HG03060 (cell line): ENCODE results near the gene DNAJC22.
"Not testable (repeated sequence)": the region's sequence is repeated elsewhere in the genome, so short reads cannot be mapped to it uniquely, and the experiment has no call there.

ENCODE experiments used
- ATAC-seq: cut with Tn5 transposase; IDR thresholded peaks from one replicate; pipeline ENCODE4 v1.9.1; 2021; ENCODE audit warnings: low read depth, moderate number of reproducible peaks; ENCODE audit not compliant: unreplicated experiment

The DNAJC22 gene

DNA sequence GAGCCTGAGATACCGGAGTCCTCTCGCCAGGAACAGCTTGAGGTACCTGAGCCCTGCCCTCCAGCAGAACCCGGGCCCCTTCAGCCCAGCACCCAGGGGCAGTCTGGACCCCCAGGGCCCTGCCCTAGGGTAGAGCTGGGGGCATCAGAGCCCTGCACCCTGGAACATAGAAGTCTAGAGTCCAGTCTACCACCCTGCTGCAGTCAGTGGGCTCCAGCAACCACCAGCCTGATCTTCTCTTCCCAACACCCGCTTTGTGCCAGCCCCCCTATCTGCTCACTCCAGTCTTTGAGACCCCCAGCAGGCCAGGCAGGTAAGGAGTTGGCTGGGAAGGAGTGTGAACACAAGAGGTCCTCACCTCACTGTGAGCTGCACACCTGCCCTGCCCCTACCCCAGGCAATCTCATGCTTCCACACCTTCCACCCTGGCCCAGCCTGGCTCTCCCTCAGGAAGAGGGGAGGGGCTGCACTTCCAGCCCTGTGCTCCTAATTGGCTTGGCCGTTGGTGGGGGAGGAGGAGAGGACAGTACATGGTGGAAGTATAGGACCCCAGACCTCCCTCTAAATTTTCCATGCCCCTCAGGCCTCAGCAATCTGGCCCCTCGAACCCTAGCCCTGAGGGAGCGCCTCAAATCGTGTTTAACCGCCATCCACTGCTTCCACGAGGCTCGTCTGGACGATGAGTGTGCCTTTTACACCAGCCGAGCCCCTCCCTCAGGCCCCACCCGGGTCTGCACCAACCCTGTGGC is 15.9 kb upstream of the DNAJC22 start:
- no peak for ATAC-seq

DNA sequence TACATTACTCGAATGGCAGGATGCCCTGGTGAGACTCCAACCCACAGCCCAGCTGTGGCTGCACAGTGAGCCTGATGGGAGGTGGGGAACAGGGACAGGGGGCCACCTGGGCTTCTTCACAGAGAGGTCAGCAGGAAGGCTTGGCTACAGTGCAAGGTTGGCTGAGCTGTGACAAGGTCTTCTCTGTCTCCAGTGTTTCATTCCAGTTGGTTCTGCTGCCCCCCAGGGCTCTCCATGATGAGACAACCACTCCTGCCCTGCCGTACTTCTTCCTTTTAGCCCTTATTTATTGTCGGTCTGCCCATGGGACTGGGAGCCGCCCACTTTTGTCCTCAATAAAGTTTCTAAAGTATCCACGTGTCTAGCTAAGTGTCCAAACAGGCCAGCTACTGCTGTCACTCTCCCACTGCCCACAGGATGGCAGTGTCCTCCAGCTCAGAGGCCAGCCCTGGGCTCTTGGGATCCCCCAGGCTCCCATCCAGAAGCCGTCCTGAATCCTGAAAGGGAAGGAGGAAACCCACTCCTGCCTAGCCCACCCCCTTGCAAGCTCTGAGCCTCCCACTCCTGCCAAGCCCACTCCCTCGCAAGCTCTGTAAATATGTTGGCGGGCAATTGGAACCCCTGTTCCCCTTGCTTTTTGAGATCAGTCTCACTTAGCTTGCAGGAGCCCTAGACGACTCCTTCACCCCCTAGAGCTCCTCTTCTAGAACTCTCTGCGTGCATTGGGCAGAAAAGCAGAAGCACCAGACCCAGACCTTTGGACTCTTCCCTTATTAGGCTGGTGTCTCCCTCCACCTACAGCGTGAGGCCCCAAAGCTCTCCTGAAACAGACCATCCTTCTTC is 15.1 kb upstream of the DNAJC22 start:
- ATAC-seq = no peak

DNA sequence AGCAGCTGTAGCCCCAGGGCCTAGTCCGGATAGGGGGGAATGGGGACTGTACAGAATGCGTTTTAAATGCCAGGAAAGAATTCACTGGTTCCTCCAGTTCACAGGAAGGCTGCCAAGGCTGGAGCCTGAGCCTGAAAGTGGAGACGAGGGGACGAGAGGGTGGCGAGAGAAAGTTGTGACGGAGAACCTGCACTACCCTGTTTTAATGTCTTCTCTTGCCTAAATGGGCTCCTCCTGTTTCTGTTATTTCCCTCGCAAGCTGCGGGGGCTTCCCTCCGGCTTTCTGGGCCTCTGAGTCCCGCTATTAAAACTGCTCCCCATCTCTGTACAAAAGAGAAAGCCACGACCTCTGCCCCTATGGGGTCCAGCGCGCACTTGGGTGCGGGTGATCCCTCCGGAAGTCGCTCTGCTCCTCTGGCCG is 14.2 kb upstream of the DNAJC22 start:
- no peak for ATAC-seq

DNA sequence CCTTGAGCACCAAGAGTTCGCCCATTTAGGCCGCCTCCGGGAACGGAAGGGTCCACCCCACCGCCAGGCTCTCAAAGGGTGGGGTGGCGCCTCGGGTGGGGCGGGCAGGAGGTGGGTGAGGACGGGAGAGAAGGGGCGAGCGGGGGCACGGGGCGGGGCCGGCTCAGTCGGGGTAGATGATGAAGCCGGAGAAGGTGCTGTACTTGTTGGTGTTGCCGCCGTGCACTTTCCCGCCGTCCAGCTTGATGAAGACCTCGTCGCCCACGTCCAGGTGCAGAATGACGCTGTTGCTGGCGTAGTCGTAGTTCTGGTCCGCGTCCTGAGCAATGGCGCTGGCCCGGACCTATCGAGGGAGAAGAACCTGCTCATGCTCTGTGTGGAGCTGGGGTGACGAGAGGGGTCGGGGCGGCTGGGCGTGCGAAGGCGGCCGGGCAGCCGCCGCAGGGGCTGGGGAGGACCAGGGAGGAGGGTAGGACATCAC is 13.8 kb upstream of the DNAJC22 start:
- no peak for ATAC-seq

DNA sequence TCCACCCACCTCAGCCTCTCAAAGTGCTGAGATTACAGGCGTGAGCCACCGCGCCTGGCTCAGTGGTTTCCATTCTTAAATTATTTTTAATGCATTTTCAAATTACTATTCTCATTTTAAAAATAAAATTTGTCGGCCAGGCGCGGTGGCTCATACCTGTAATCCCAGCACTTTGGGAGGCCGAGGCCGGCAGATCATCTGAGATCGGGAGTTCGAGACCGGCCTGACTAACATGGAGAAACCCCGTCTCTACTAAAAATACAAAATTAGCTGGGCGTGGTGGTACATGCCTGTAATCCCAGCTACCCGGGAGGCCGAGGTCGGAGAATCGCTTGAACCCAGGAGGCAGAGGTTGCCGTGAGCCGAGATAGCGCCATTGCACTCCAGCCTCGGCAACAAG is 12.9 kb upstream of the DNAJC22 start:
- ATAC-seq = not testable (repeated sequence)

DNA sequence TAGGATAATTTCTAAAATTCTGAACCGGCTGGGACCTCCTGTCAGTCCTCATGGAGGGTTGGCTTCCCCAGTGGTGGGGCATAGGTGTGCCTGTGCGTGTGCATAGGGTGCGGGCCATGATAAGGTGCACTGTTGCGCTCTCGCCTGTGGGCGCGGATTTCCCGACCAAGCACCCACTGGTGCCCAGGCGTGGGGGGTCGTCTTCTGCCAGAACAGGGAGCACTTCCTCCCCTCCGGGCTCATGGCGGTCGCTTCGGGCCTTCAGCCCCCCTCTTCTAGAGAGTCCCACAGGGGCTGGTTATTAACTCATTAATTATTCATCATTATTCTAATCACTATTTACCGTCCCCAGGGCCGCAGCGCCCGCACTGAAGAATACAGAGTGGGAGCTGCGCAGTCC is 12.5 kb upstream of the DNAJC22 start:
- no peak for ATAC-seq

DNA sequence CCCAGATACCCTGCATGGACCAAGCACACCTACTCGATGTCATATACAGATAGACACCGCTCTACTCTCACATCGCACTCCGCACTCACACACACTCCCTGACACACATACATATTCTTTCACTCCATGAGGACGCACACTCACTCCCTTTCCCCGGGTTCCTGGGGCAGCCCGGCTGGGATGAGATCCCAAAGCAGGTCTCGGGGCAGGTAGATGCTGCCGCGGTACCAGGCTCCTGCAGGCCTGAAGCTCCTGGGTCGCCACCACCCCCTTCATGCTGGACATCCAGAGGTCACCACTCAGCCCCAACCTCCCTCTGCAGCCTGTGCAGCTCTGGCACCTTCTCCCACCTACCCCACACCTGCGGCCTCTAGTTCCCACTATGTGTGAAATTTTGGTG is 12.0 kb upstream of the DNAJC22 start:
- no peak for ATAC-seq

DNA sequence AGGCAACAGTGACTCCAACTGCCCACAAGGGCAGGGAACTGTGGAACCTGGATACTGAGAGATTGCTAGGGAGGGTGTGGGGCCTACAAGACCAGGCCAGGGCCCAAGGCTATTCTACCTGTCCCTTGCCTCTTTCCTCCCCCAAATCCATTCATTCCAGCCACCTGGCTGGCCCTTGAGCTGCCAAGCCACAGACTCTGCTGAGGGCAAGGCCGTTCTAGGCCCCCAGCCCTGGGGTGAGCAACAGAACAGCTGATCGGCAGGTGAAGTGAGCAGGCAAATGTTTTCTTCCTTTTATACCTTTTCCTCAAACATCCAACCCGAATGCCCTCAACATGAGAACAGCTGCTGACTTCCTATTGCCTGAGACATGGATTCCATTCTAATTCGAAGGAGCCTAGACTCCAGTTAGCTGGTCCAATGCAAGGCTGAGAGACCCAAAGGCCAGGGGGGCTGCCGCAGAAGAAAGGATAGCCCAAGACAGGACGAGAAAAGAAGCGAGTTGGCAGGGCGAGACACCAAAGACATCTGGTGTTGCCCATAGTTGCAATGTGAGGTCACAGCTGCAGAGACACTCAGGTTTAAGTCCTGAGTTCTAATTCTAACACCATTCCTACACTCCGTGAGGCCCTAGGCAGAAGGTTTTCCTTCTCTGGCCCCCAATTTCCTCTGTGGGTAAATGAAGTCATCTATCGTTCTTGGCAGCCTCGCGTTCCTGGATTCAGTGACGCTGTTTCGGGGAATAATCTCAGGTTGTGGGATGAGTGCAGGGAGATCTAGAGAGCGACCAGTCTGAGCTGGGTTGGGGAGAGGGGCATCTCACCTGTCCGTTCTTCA is 11.4 kb upstream of the DNAJC22 start:
- ATAC-seq = no peak

DNA sequence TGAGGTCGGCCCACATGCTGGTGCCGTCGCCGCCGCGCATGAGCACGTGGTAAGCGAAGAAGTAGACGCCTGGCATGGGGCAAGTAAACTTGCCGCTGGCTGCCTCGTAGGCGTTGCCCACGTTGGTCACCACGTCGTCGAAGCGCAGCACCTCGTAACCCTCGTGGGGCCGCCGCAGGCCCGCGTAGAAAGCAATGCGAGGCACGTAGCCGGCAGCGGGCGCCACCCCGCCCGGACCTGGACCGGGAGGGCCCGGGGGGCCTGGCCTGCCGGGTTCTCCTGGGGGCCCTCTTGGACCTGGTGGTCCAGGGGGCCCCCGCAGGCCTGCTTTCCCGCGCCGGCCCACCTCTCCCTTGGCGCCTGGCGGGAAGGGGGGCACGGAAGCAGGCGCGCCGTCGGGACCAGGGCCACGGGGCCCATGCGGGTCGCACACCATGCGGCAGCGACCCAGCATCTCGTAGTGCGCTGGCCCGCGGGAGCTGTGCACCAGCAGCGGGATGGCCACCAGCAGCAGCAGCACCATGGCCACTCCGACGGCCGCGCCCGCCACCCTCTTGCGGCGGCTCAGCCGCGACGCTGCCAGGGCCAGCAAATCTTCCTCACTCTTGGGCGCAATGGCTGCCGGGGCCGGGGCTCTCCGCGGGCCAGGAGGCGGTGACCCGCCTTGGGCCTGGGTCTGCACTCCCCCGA is 10.6 kb upstream of the DNAJC22 start:
- no peak for ATAC-seq

DNA sequence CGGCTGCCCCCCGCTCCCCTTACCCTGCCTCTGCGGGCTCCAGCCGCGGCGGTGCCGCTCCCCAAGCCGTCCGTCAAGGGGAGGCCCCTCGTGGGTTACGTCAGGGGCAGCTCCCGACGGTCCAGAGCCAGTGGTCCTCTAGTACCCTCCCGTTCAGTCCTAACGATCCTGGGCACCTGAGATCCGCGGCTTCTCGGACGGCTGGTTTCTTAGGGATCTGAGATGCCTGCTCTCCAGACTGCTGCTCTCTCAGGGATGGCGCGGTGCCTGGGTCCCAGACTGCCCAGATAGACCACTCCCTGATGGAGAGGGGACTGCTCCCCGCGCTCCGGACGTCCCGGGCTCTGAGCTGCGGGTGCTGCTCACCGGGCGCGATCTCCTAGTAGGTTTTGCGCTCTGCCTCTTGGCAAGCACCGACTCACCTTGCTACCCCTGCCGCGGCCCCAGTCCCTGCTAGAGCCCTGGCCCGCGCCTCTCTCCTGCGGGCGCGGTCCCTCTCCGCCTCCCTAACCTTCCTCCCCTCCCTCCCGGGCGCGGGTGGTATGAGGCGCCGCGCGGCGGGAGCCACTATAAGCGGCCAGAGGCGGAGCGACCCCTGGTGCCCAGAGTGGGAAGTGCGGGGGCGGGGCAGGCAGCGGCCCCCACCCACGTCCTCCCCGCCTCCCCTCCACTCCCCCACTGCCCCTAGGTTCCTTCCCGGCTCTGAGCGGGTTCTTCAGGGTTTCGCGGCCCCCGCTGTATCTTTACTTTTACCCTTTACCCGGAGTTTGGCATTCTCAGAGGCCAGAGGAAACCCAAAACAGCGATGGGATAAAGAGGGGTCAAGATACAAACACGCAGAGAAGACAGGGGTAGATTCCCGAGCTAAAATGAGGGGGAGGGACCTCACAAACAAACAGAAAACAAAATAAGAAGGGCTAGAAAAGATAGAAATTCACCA is 9.8 kb upstream of the DNAJC22 start, which contains the start of gene C1QL4:
Gene C1QL4 (minus strand): TSS at position 544 of the 940 bp plus-strand sequence. CDS start 711 bp downstream, outside the sequence.
- no peak for ATAC-seq

DNA sequence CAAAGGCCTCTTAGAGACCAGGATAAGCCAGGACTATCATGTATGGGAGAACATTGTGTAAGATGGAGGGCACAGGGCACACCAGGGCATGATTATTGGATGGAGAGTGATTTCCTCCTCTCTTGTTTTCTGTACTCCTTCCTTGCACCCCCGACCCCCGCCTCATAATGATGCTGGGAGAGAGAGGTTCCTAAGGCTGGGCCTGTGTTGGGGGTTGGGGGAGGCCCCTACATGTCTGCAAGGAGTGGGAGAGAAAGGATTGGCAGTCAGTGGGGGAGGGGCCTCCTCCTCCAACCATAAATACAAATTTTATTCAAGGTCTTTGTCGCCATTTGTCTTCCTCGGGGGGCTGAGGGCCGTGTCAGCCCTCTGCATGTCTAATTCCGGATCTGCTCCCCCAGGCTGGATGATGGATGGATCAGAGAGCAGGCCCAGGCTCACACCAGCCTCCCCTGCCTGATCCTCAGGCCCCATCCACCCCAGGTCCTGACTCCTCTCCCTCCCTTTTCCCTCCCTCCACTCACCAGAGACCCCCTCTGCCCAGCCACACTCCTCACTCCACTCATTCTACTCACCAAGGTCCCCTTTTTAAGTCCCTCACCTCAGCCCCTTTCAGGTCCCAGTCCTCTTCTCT is 7.7 kb upstream of the DNAJC22 start:
- no peak for ATAC-seq

DNA sequence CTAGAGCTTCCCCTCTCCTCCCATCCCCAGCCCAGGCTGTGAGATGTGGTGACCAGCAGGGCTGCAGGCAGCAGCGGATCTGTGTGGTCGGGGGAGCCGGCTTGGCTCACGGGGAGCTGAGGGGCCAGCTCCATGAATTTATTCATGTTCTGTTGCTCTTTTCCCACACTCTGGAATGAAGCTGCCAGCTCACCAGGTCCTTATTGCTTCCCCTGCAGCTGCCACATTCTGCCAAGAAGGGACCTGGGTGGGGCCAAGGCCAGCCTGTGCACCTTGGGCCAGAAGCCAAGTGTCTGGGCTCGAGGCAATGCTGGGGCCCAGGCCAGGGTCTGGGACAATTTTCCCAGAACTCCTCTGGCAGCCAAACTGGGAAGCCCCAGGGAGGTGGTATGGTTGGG is 7.2 kb upstream of the DNAJC22 start:
- no peak for ATAC-seq

DNA sequence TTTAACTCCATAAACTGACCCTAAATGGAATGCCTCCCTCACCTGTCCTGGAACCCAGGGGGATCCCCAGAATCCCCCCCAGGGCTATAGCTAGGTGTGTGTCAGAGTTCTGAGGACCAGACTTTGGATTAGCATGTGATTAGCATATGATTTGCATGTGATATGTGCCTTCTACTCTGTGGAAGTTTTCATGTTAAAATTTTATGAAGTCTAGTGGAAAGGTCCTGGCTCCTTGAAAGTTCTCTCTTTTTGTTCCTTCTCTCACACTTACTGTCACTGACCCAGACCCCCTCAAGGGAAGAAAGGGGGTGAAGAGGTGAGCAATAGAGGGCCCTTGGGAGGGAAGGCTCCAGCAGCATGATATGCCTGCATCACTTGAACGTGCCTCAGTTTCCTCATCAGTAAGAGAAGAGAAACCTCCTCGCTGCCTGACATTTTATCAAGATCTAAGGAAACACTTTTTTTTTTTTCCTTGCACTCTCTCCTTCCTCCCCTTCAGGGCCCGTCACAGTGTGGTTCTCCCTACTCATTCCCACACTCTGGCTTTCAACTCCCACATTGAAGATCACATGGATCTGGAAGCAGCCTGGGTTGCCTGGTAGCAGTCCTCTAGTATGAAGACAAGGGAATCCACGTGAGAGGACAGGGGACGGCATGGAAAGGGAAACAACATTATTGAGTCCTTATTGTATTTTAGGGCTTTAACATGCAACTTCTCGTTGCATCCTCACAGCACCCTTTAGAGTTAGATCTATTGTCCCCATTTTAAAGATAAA is 6.4 kb upstream of the DNAJC22 start:
- ATAC-seq = no peak

DNA sequence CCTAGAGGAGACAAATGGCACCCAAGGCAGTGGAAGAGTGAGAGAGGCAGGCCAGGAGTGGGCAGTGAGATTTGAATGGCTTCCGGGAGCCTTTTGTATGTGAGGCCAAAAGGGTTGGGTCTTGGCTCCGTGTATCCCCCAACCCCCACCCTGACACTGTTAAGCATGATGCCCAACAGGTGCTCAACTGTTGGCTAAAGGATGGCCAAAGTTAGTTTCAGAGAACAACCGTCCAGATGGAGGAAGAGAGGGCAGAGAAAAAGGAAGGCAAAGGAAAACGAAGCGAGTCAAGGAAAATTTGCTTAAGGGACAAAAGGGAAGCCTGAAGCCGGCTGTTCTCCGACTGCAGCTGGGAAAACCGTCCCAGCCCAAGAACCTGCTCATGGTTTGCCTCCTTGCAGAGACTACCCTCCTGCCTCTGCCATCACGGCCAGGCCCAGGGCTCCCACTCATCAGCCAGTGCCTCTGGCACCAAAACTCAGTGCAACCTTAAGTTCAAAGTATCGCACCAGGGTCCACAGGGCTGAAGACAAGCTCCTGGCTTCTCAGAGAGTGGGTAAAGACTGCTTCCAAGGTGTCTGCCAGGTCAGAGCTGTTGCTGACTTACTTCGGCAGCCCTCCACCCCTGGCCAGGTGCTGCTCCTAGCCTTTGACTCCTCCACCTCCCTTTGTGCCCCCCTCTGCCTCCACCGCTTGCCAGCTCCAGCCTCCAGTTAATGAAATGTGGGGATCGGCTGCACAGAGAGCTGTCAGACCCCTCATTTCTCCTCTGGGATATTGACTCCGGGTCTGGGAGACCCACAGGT is 5.5 kb upstream of the DNAJC22 start:
- ATAC-seq = no peak

DNA sequence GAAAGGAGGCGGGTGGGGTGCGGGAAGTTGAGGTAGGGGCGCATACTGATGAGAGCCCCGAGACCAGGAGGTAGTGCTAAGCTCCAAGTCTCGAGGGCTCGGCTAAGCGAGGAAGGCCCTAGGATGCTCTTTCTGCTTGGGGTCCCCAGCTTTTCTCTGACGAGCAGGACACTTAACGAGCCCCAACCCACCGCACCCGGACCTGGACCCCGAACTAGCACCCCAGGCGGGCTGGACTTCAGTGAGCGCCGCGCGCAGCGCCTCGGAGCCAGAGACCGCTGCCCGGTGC is 5.0 kb upstream of the DNAJC22 start:
- no peak for ATAC-seq

DNA sequence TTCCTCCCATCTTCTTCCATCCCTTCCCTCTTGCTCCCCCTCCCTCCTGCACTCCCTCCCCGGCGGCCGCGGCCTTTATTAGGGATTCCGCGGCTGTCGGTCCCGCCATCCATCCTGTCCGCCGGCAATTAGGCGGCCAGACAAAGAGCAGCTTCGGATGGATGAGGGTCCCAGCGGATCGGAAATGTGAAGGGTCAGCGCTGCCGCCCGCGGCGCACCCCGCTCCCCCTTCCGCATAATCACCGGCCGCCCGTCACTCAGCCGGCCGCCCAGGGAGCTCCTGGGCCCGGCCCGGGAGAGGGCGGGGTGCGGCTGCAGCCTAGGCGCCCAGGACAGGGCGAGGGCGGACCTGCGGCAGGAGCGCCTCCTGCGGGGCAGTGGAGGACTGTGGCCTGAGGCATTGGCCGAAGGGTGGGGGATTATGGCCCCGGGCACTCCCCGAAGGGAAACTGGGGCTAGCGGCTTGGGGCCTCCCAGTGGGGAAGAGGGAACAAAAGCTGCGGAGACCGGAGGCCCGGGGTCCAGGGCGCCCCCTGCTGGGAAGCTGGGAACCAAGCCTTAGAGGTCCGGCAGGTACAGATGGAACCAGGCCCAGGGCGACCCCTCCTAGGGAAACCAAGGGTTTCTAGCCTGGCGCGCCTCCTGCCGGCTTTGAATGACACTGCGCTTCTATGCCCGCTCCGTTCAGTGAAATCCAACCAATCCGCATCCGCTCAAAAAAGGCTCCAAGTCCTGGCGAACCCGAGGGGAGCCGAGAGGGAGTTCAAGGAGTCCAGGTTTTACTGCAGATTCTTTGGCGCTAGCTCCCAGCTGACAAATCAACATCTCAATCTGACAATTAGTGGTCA is 4.4 kb upstream of the DNAJC22 start:
- ATAC-seq = no peak
